C4-2B (cell line): ENCODE data around the gene MARCHF2.

ENCODE experiments used
- CTCF ChIP-seq: fragments of 450-650 bp; conservative IDR thresholded peaks from 2 replicates; pipeline ENCODE4 v1.5.1; 2017; ENCODE audit warnings: mild to moderate bottlenecking
- ZFX ChIP-seq: fragments of 450-650 bp; IDR thresholded peaks from 2 replicates; pipeline ENCODE4 v1.6.1; 2017

GRCh38 chr19:8485561-8486371, 72.7 kb downstream of the MARCHF2 start:
- TF ChIP-seq CTCF (no peak), ZFX (no peak)
